ENCODE data around the gene DNAJC27.

DNA sequence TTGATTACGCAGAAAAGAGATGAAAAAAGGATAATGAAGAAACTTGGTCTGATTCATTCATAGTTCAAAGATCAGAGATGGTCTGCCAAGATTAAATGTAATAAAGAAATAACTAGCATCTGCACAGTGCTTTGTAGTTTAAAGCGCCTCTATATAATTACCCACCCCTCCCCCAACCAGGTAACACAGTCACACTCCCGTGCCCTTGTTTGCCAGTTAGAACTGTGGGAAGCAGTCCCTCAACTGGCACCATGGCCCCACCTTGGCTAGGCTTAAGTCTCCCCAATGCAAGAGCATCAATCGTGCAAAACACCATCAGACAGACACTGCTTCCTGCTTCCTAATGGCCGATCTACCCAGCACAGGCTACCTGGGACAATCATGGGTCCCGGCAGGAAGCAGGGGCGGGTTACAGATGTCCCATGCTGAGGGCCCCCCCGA lies 63.3 kb downstream of the DNAJC27 start:
- no peak for TF ChIP-seq PBX3 (IDR thresholded peaks at IDR 0.05)
- TF ChIP-seq MYC (IDR thresholded peaks at IDR 0.05; ENCODE audit: borderline replicate concordance, low read length), result no peak
- TF ChIP-seq JUNB (IDR thresholded peaks at IDR 0.05), result no peak
- TF ChIP-seq, protein P1, sequence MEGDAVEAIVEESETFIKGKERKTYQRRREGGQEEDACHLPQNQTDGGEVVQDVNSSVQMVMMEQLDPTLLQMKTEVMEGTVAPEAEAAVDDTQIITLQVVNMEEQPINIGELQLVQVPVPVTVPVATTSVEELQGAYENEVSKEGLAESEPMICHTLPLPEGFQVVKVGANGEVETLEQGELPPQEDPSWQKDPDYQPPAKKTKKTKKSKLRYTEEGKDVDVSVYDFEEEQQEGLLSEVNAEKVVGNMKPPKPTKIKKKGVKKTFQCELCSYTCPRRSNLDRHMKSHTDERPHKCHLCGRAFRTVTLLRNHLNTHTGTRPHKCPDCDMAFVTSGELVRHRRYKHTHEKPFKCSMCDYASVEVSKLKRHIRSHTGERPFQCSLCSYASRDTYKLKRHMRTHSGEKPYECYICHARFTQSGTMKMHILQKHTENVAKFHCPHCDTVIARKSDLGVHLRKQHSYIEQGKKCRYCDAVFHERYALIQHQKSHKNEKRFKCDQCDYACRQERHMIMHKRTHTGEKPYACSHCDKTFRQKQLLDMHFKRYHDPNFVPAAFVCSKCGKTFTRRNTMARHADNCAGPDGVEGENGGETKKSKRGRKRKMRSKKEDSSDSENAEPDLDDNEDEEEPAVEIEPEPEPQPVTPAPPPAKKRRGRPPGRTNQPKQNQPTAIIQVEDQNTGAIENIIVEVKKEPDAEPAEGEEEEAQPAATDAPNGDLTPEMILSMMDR (IDR thresholded peaks at IDR 0.05), result no peak
- TF ChIP-seq RAD21 (conservative IDR thresholded peaks at IDR 0.05 in 1 of 2, IDR thresholded peaks at IDR 0.05 in 1 of 2), result no peak
- TF ChIP-seq E2F6 (IDR thresholded peaks at IDR 0.05; ENCODE audit: borderline replicate concordance, low read depth), result no peak
- TF ChIP-seq BHLHE40 (IDR thresholded peaks at IDR 0.05; ENCODE audit: low read depth, low read length), result no peak
- no peak for TF ChIP-seq USF2 (IDR thresholded peaks at IDR 0.05)
- no peak for TF ChIP-seq SMC3 (IDR thresholded peaks at IDR 0.05)
- TF ChIP-seq MAX (IDR thresholded peaks at IDR 0.05), result no peak
- TF ChIP-seq SREBF2 (IDR thresholded peaks at IDR 0.05), result no peak
- TF ChIP-seq REST (IDR thresholded peaks at IDR 0.05), result no peak

Measured in A549 (cell line).